OCI-LY7 (cell line): ENCODE results near the gene AGTR1. TPM values are rescaled to one million over a fixed set of nuclear protein-coding genes. Genes with fewer than 3 reads are reported as not detected.

Experiments
- BruUV-seq: library from RNA; stranded (reverse); fragments of 400-500 nt; replicated peaks from 2 replicates; lab custom pipeline; 2021; lab: Mats Ljungman, UMichigan
- CTCF ChIA-PET: fragments of 300-600 bp; sonication (Branson Sonifier 250); formaldehyde crosslinking; loops from one replicate; lab custom pipeline; 2022; ENCODE audit warnings: antibody characterized with exemption; ENCODE audit not compliant: unreplicated experiment; lab: Charles Lee
- POLR2A ChIA-PET: fragments of 300-600 bp; sonication (Branson Sonifier 250); formaldehyde crosslinking; loops from one replicate; lab custom pipeline; 2022; ENCODE audit warnings: antibody characterized with exemption; lab: Charles Lee
- DNase-seq: peaks from one replicate; pipeline ENCODE4 v3.0.0-alpha.2; 2015; ENCODE audit warnings: low spot score
- H2AFZ ChIP-seq: fragments of 200-600 bp; sonication (generic), shearing (Covaris generic); 2 replicates; pipeline ENCODE4 v1.6.1; 2014; ENCODE audit warnings: mild to moderate bottlenecking, antibody characterized with exemption, low read length, moderate library complexity
- H3K27ac ChIP-seq: fragments of 200-600 bp; sonication (generic); 2 replicates; pipeline ENCODE4 v1.5.1; 2014; ENCODE audit warnings: mixed run types, low read depth, mild to moderate bottlenecking, moderate library complexity, low read length, inconsistent platforms; ENCODE audit not compliant: poor library complexity, severe bottlenecking
- H3K36me3 ChIP-seq: fragments of 200-600 bp; sonication (generic); 2 replicates; pipeline ENCODE4 v1.6.1; 2014; ENCODE audit warnings: mild to moderate bottlenecking, antibody characterized with exemption, low read length, moderate library complexity, mixed read lengths; ENCODE audit not compliant: insufficient read depth
- H3K4me1 ChIP-seq: fragments of 200-600 bp; sonication (generic); 2 replicates; pipeline ENCODE4 v1.5.1; 2014; ENCODE audit warnings: mild to moderate bottlenecking, low read length; ENCODE audit not compliant: insufficient read depth, poor library complexity, severe bottlenecking
- H3K4me2 ChIP-seq: fragments of 200-600 bp; sonication (generic); 2 replicates; pipeline ENCODE4 v1.6.1; 2014; ENCODE audit warnings: mild to moderate bottlenecking, low read length
- H3K4me3 ChIP-seq: fragments of 200-600 bp; sonication (generic); 2 replicates; pipeline ENCODE4 v1.5.1; 2014; ENCODE audit warnings: mild to moderate bottlenecking, low read depth, low read length; ENCODE audit not compliant: poor library complexity, severe bottlenecking
- H3K79me2 ChIP-seq: fragments of 200-600 bp; sonication (generic); 2 replicates; pipeline ENCODE4 v1.6.1; 2016; ENCODE audit warnings: low read depth, mild to moderate bottlenecking, low read length, moderate library complexity, mixed read lengths; ENCODE audit not compliant: insufficient read depth
- H3K9me2 ChIP-seq: fragments of 200-600 bp; sonication (generic); 2 replicates; pipeline ENCODE4 v1.6.1; 2016; ENCODE audit warnings: mild to moderate bottlenecking, low read length, mixed read lengths; ENCODE audit not compliant: insufficient read depth
- H3K9me3 ChIP-seq: fragments of 200-600 bp; sonication (generic); 2 replicates; pipeline ENCODE4 v1.6.1; 2014; ENCODE audit warnings: mild to moderate bottlenecking, mixed run types, low read length, mixed read lengths
- H4K20me1 ChIP-seq: fragments of 200-600 bp; sonication (generic); 2 replicates; pipeline ENCODE4 v1.6.1; 2014; ENCODE audit warnings: mild to moderate bottlenecking, antibody characterized with exemption, low read length, moderate library complexity, mixed read lengths; ENCODE audit not compliant: insufficient read depth
- CTCF ChIP-seq: fragments of 200-600 bp; sonication (generic); conservative IDR thresholded peaks from 2 replicates; pipeline ENCODE4 v1.5.1; 2014; ENCODE audit warnings: mild to moderate bottlenecking, antibody characterized with exemption, low read length, moderate library complexity, mixed read lengths
- EZH2phosphoT487 ChIP-seq: fragments of 200-600 bp; sonication (generic); IDR thresholded peaks from 2 replicates; pipeline ENCODE4 v1.6.1; 2018; ENCODE audit warnings: low read depth, borderline replicate concordance, mild to moderate bottlenecking, mixed run types, antibody characterized with exemption, low read length, moderate library complexity, mixed read lengths
- intact Hi-C: fragments of 100-400 bp; cut with micrococcal nuclease; formaldehyde crosslinking; loops from one replicate; pipeline ENCODE4 v1.10.0; 2022; ENCODE audit not compliant: unreplicated experiment
- total RNA-seq, 2 experiments: library from RNA; depleted of rRNA in 1 of 2; stranded (reverse); fragments of >200 nt in 1 of 2; shearing (Covaris generic) in 1 of 2; gene quantifications; 2 replicates each; pipeline ENCODE4 v1.2.3, GENCODE V29; 2014 to 2022

Gene AGTR1
- total RNA-seq, 2 experiments from 2014 or later, result not detected

GRCh38 chr3:148682997-148683396, 14.7 kb upstream of the AGTR1 start:
- CTCF ChIA-PET, result no interaction called here
- POLR2A ChIA-PET, result no interaction called here
- no peaks in the 10 kb centered on the region for H3K9me3 ChIP-seq
- no peaks in the 10 kb centered on the region for H3K9me2 ChIP-seq
- intact Hi-C loops, result no loop called here
- no peaks in the 10 kb centered on the region for H3K4me1 ChIP-seq
- no peaks in the 10 kb centered on the region for H3K79me2 ChIP-seq
- TF ChIP-seq CTCF (no peak), EZH2phosphoT487 (no peak)
- H2AFZ ChIP-seq, result no peak overlapping the region
- DNase-seq, result no peak
- H3K4me2 ChIP-seq, result no peak overlapping the region
- no peaks in the 10 kb centered on the region for H4K20me1 ChIP-seq
- no TSS peak for BruUV-seq
- no peak overlapping the region for H3K4me3 ChIP-seq
- H3K36me3 ChIP-seq, result no peaks in the 10 kb centered on the region
- H3K27ac ChIP-seq, result no peak overlapping the region

GRCh38 chr3:148694116-148694515, 3.6 kb upstream of the AGTR1 start:
- Histone ChIP-seq H3K79me2 (no peaks in the 10 kb centered on the region), H2AFZ (no peak overlapping the region), H3K9me2 (no peaks in the 10 kb centered on the region), H3K4me1 (no peaks in the 10 kb centered on the region), H3K4me2 (no peak overlapping the region), H3K36me3 (no peaks in the 10 kb centered on the region), H4K20me1 (no peaks in the 10 kb centered on the region), H3K9me3 (no peaks in the 10 kb centered on the region), H3K4me3 (no peak overlapping the region), H3K27ac (no peak overlapping the region)
- POLR2A ChIA-PET, result no interaction called here
- intact Hi-C loops, result no loop called here
- TF ChIP-seq EZH2phosphoT487, result no peak
- TF ChIP-seq CTCF, result no peak
- CTCF ChIA-PET, result no interaction called here
- DNase-seq, result no peak
- BruUV-seq, result no TSS peak

- H3K4me2 ChIP-seq, result no peak overlapping the region
- no peak overlapping the region for H2AFZ ChIP-seq
- POLR2A ChIA-PET, result interaction anchor here (2.0 kb wide), 1 partner anchor 14 kb away, joined by 4 read pairs; no protein-coding TSS in a partner anchor
- no peaks in the 10 kb centered on the region for H3K4me1 ChIP-seq
- CTCF ChIA-PET, result no interaction called here
- intact Hi-C loops, result no loop called here
- DNase-seq, result no peak
- no peaks in the 10 kb centered on the region for H3K79me2 ChIP-seq
- H3K27ac ChIP-seq, result no peak overlapping the region
- H3K36me3 ChIP-seq, result no peaks in the 10 kb centered on the region
- TF ChIP-seq CTCF, result no peak
- no peak overlapping the region for H3K4me3 ChIP-seq
- BruUV-seq, result no TSS peak
- no peaks in the 10 kb centered on the region for H3K9me2 ChIP-seq
- no peaks in the 10 kb centered on the region for H4K20me1 ChIP-seq
- no peaks in the 10 kb centered on the region for H3K9me3 ChIP-seq
These were observed 597 bp downstream of the AGTR1 start for GRCh38 chr3:148698190-148698810.
